ENCODE measurements around the gene TK2.

- TF ChIP-seq GABPA (IDR thresholded peaks at IDR 0.05 in 1 of 2, conservative IDR thresholded peaks at IDR 0.05 in 1 of 2) (no peak), EGR1 (IDR thresholded peaks at IDR 0.05; ENCODE audit: low read depth in 2 of 2) (no peak), SP1 (IDR thresholded peaks at IDR 0.05) (no peak), JUND (IDR thresholded peaks at IDR 0.05) (no peak), CTCF (IDR thresholded peaks at IDR 0.05; ENCODE audit: low read depth, low read length, missing input control) (no peak), REST (IDR thresholded peaks at IDR 0.05) (no peak), TAF1 (conservative IDR thresholded peaks at IDR 0.05) (no peak)
Observed at GRCh38 chr16:66503030-66503429, 46.9 kb downstream of the TK2 start.

All from liver (tissue), 3 donors.